ENCODE results near the gene TRPM8.

Gene TRPM8

GRCh38 chr2:233983445-233983844 lies 66.3 kb downstream of the TRPM8 start:
- Histone ChIP-seq H3K4me3 (ENCODE audit: low read depth, low read length, poor library complexity, severe bottlenecking) (no peak overlapping the region), H3K27me3 (ENCODE audit: insufficient read depth, low read length) (peaks cover 4% of the 10 kb centered on the region; the same call in 1 of the 2 replicates), H3K4me1 (ENCODE audit: insufficient read depth, low read length, severe bottlenecking) (no peaks in the 10 kb centered on the region), H3K9me3 (ENCODE audit: low read length) (no peaks in the 10 kb centered on the region), H4K20me1 (ENCODE audit: insufficient read depth, low read length) (no peaks in the 10 kb centered on the region), H3F3A (ENCODE audit: insufficient read depth, low read length) (no peaks in the 10 kb centered on the region), H3K9ac (ENCODE audit: low read length) (no peak overlapping the region), H3K9me2 (ENCODE audit: low read depth, low read length) (no peaks in the 10 kb centered on the region), H3K27ac (ENCODE audit: low read depth, low read length, poor library complexity, severe bottlenecking) (no peak overlapping the region), H3K36me3 (ENCODE audit: insufficient read depth, low read length) (no peaks in the 10 kb centered on the region), H3K4me2 (ENCODE audit: low read length) (no peak overlapping the region), H3K79me2 (ENCODE audit: insufficient read depth, low read length) (no peaks in the 10 kb centered on the region), H2AFZ (ENCODE audit: low read length) (no peak overlapping the region)
- no peak for TF ChIP-seq EZH2 (IDR thresholded peaks at IDR 0.05; ENCODE audit: borderline replicate concordance, low read length)
- TF ChIP-seq, protein P1, sequence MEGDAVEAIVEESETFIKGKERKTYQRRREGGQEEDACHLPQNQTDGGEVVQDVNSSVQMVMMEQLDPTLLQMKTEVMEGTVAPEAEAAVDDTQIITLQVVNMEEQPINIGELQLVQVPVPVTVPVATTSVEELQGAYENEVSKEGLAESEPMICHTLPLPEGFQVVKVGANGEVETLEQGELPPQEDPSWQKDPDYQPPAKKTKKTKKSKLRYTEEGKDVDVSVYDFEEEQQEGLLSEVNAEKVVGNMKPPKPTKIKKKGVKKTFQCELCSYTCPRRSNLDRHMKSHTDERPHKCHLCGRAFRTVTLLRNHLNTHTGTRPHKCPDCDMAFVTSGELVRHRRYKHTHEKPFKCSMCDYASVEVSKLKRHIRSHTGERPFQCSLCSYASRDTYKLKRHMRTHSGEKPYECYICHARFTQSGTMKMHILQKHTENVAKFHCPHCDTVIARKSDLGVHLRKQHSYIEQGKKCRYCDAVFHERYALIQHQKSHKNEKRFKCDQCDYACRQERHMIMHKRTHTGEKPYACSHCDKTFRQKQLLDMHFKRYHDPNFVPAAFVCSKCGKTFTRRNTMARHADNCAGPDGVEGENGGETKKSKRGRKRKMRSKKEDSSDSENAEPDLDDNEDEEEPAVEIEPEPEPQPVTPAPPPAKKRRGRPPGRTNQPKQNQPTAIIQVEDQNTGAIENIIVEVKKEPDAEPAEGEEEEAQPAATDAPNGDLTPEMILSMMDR (IDR thresholded peaks at IDR 0.05; ENCODE audit: low read length): no peak

DNA sequence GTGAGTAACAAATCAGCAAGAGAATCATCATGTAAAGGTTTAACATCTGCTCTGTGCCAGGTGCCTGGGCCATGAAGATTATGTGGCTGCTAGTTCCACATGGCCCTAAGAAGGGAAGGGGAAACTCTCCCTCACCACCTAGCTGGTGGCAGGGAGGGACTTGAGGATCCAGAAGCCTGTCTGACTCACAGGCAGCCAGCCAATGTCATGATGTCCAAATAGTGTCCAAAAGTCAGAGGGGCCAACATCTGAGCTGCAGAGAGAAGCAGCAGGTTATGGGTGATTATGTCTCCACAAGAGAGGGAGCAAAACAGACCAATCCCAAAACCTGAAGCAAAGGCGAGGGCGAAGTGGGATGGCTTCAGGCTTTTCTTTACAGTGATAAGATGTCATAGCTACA lies 71.4 kb downstream of the TRPM8 start:
- no peaks in the 10 kb centered on the region for H3F3A ChIP-seq (ENCODE audit: insufficient read depth, low read length)
- no peaks in the 10 kb centered on the region for H4K20me1 ChIP-seq (ENCODE audit: insufficient read depth, low read length)
- H3K4me2 ChIP-seq (ENCODE audit: low read length): no peak overlapping the region
- no peak overlapping the region for H3K9ac ChIP-seq (ENCODE audit: low read length)
- H3K27ac ChIP-seq (ENCODE audit: low read depth, low read length, poor library complexity, severe bottlenecking): no peak overlapping the region
- H3K79me2 ChIP-seq (ENCODE audit: insufficient read depth, low read length): no peaks in the 10 kb centered on the region
- H3K4me1 ChIP-seq (ENCODE audit: insufficient read depth, low read length, severe bottlenecking): no peaks in the 10 kb centered on the region
- no peaks in the 10 kb centered on the region for H3K9me2 ChIP-seq (ENCODE audit: low read depth, low read length)
- no peak for TF ChIP-seq EZH2 (IDR thresholded peaks at IDR 0.05; ENCODE audit: borderline replicate concordance, low read length)
- no peaks in the 10 kb centered on the region for H3K36me3 ChIP-seq (ENCODE audit: insufficient read depth, low read length)
- no peak overlapping the region for H2AFZ ChIP-seq (ENCODE audit: low read length)
- no peaks in the 10 kb centered on the region for H3K9me3 ChIP-seq (ENCODE audit: low read length)
- H3K4me3 ChIP-seq (ENCODE audit: low read depth, low read length, poor library complexity, severe bottlenecking): no peak overlapping the region
- H3K27me3 ChIP-seq (ENCODE audit: insufficient read depth, low read length): no peaks in the 10 kb centered on the region

DNA sequence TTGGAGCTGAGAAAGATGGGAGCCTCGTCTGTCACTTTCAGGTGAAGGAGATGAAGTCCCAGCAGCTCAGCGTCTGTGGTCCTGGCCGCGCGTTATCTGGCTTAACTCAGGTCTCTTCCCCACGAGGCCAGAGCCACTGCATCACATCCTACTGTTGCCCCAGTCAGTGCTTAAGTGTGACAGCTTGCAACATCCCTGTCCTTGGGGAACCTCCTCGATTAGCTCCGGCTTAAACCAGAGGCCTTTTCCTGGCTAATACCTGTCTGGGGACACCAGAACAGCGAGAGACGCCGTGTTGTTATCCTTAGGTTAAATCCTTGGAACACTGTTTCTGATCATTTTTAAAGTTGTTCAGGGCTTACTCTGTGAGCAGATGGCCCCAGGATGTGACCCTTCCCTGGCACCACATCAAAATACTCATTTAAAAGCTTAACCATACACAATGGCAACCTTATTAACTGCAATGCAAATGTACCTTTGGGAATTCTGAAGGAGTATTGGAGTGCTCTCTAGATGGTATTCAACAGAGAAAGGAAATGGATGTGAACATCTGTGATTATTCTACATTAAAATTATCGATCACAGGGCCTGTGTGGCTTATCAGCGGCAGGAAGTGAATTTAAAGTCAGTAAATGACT lies 72.2 kb downstream of the TRPM8 start:
- Histone ChIP-seq H3K9me3 (ENCODE audit: low read length) (no peaks in the 10 kb centered on the region), H3F3A (ENCODE audit: insufficient read depth, low read length) (no peaks in the 10 kb centered on the region), H3K79me2 (ENCODE audit: insufficient read depth, low read length) (no peaks in the 10 kb centered on the region), H3K9me2 (ENCODE audit: low read depth, low read length) (no peaks in the 10 kb centered on the region), H3K4me3 (ENCODE audit: low read depth, low read length, poor library complexity, severe bottlenecking) (no peak overlapping the region), H3K4me2 (ENCODE audit: low read length) (no peak overlapping the region), H3K4me1 (ENCODE audit: insufficient read depth, low read length, severe bottlenecking) (no peaks in the 10 kb centered on the region), H3K27ac (ENCODE audit: low read depth, low read length, poor library complexity, severe bottlenecking) (no peak overlapping the region), H3K27me3 (ENCODE audit: insufficient read depth, low read length) (no peaks in the 10 kb centered on the region), H2AFZ (ENCODE audit: low read length) (no peak overlapping the region), H3K36me3 (ENCODE audit: insufficient read depth, low read length) (no peaks in the 10 kb centered on the region), H4K20me1 (ENCODE audit: insufficient read depth, low read length) (no peaks in the 10 kb centered on the region), H3K9ac (ENCODE audit: low read length) (no peak overlapping the region)
- no peak for TF ChIP-seq EZH2 (IDR thresholded peaks at IDR 0.05; ENCODE audit: borderline replicate concordance, low read length)
- TF ChIP-seq, protein P1 (IDR thresholded peaks at IDR 0.05; ENCODE audit: low read length): no peak

DNA sequence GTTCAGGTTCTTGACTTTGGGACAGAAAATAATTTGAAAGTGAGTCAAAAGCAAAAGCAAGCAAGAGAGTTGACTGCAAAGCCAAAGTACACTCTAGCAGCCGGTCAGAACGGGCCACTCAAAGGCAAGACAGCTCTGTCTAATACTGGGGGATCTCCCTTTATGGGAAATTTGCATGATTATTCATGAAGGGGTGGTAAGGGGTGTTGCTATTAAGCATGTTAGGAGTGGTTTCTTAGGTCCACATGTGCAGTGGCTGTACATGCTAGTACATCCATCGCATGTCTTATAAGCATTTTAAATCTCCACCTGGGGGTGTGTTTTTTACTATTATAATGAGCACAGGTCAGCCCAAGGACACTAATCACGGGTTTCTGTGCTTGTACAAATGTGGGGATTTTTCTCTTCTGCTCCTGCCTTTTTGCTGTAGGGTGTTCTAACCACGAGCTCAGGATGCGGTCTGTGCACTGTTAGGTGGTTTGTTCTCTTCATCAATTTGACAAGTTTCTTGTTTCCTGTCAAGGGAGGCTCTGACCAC lies 73.2 kb downstream of the TRPM8 start:
- no peaks in the 10 kb centered on the region for H3K27me3 ChIP-seq (ENCODE audit: insufficient read depth, low read length)
- no peaks in the 10 kb centered on the region for H3K4me1 ChIP-seq (ENCODE audit: insufficient read depth, low read length, severe bottlenecking)
- no peaks in the 10 kb centered on the region for H3K36me3 ChIP-seq (ENCODE audit: insufficient read depth, low read length)
- H2AFZ ChIP-seq (ENCODE audit: low read length): no peak overlapping the region
- no peak overlapping the region for H3K27ac ChIP-seq (ENCODE audit: low read depth, low read length, poor library complexity, severe bottlenecking)
- H3K79me2 ChIP-seq (ENCODE audit: insufficient read depth, low read length): no peaks in the 10 kb centered on the region
- H3K9ac ChIP-seq (ENCODE audit: low read length): no peak overlapping the region
- H4K20me1 ChIP-seq (ENCODE audit: insufficient read depth, low read length): no peaks in the 10 kb centered on the region
- H3K9me2 ChIP-seq (ENCODE audit: low read depth, low read length): no peaks in the 10 kb centered on the region
- H3K4me3 ChIP-seq (ENCODE audit: low read depth, low read length, poor library complexity, severe bottlenecking): no peak overlapping the region
- no peaks in the 10 kb centered on the region for H3K9me3 ChIP-seq (ENCODE audit: low read length)
- no peaks in the 10 kb centered on the region for H3F3A ChIP-seq (ENCODE audit: insufficient read depth, low read length)
- TF ChIP-seq, protein P1 (IDR thresholded peaks at IDR 0.05; ENCODE audit: low read length): no peak
- no peak for TF ChIP-seq EZH2 (IDR thresholded peaks at IDR 0.05; ENCODE audit: borderline replicate concordance, low read length)
- no peak overlapping the region for H3K4me2 ChIP-seq (ENCODE audit: low read length)
